Measurements from ENCODE around the gene PAM16.
A peak's percentile ranks its signal among the peaks of the same experiment; 100 is the strongest.

The PAM16 gene

DNA sequence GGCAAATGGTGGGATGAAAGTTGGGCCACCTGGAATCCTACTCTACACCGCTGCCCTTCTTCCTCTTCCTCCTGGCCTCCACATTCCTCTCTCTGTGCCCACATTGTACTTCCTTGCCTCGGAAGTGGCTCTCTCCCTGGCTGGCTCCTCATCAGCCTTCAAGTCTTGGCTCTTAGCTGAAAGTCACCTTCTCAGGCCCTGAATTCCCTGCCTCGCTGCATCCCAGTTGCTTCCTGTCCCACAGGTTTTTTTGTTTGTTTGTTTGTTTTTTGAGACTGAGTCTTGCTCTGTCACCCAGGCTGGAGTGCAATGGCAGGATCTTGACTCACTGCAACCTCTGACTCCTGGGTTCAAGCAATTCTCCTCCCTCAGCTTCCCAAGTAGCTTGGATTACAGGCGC is 2.6 kb upstream of the PAM16 start:
- no peak for DNase-seq (ENCODE audit: low spot score)

DNA sequence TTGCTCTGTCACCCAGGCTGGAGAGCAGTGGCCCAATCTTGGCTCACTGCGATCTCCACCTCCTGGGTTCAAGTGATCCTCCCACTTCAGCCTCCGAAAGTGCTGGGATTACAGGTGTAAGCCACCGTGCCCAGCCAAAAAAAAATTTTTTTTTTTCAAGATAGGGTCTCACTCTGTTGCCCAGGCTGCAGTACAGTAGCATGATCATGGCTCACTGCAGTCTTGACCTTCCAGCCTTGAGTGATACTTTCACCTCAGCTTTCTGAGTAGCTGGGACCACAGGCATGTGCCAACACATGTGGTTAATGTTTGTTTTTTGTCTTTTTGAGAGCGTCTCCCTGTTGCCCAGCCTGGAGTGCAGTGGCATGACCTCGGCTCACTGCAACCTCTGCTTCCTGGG is 1.7 kb upstream of the PAM16 start:
- no peak for DNase-seq (ENCODE audit: low spot score)

GRCh38 chr16:4351880-4352279 is 759 bp upstream of the PAM16 start:
- no peak for DNase-seq (ENCODE audit: low spot score)

DNA sequence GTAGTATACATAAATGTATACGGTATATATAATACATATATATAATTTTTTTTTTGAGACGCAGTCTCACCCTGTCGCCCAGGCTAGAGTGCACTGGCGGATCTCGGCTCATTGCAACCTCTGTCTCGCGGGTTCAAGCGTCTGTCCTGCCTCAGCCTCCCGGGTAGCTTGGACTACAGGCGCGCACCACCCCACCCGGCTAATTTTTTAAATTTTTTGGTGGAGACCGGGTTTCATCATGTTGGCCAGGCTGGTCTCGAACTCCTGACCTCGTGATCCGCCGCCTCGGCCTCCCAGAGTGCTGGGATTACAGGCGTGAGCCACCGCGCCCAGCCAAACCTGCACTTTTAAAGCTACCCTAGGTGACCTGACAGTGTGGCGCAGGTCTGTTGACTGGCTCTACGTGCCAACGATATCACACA is 745 bp downstream of the PAM16 start:
- DNase-seq (ENCODE audit: low spot score): no peak

DNA sequence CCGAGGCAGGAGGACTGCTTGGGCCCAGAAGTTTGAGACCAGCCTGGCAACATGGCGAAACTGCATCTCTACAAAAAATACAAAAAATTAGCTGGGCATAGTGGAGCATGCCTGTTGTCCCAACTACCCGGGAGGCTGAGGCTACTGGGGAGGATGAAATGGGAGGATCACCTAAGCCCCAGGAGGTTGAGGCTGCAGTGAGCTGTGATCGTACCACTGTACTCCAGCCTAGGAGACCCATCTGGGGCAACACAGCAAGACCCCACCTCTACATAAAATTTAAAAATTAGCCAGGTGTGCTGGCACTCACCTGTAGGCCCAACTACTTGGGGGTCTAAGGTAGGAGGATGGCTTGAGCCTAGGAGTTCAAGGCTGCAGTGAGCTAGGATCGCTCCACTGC is 1.8 kb downstream of the PAM16 start:
- DNase-seq (ENCODE audit: low spot score): no peak

GRCh38 chr16:4347765-4348509 is 3.2 kb downstream of the PAM16 start:
- no peak for DNase-seq (ENCODE audit: low spot score)

DNA sequence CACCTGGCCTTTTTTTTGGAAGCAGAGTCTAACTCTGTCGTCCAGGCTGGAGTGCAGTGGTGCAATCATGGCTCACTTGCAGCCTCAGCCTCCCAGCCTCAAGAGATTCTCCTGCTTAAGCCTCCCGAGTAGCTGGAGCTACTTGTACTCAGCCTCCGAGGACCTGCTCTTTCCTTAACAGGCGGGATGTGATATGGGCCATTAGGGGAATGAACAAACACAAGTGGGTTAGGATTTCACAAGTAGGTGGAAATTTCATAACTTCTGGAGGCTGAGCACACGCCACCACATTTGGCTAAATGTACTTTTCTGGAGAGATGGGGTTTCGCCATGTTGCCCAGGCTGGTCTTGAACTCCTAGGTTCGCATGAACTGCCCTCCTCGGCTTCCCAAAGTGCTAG is 4.1 kb downstream of the PAM16 start:
- DNase-seq (ENCODE audit: low spot score): no peak

DNA sequence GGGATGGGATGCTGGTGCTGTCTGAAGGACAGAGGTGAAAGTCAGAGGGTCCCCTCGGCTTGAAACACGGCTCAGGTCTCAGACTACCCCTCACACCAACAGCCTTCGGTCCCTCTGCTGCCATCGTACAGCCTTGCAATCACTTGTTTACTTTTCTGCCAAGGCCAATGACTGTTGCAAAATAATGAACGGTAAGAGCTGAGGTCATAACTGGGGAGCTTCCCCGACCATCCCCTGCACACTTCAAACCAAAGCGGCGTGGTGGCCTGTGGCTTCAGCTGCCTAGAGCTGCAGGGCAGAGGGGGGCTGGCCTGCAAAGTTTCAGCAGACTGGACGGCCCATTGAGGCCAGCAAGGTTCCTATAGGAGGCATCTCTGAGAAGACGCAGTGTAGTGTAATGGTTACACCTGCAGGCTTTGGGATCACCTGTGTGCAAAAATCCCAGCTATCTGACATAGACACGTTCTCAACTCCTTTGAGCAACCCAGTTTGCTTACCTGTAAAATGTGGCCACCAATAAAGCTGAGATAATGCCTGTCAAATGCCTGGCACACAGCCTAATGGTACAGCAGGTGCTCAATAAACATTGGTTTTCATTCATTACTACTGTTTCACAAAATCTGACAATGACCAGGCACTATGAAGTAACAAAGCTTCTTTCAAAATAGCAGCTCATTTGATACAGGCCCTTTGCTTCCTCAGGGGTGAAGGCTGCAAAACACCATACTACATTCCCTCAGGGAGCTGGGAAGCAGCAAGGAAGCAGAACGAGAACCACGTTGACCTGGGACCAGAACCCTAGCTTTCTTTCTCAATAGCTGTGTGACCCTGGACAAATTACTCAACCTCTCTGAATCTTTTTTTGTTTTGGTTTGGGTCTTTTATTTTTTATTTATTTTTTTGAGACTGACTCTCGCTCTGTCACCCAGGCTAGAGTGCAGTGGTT is 5.0 kb downstream of the PAM16 start:
- DNase-seq (ENCODE audit: low spot score): no peak

DNA sequence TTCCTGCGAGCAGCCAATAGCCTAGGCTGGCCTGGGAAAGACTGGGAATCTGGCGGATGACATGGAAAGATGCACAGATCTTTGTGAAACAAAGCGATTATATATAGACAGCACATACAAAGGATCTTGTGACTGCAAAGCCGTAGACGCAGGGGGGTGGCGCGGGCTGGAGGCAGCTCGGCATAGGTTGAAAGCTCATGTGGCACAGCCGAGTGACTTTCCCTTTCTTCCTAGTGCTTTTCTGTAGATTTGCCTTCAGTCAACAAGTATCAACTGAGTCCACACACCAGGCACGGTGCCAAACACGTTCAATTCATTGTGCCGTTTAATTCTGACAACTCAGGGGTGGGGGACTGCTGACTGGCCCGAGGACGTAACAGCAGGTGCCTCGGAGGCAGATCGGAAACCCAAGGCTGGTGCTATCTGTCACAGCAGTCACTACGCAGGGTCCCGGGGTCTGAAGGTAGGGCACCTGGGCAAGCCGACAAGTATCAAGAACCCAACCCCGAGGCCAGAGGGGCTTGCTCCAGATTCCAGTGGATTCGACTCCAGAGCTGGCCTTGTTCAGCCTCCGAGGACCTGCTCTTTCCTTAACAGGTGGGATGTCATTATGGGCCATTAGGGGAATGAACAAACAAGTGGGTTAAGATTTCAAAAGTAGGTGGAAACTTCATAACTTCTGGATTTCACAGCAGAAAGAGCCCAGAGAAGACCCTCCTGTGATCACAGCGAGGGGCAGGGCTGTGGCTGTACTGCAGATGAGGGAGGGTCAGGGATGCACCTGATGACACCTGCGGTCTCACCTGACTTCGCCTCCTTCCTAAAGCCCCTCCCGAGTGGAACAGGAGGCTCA is 5.9 kb downstream of the PAM16 start:
- no peak for DNase-seq (ENCODE audit: low spot score)

DNA sequence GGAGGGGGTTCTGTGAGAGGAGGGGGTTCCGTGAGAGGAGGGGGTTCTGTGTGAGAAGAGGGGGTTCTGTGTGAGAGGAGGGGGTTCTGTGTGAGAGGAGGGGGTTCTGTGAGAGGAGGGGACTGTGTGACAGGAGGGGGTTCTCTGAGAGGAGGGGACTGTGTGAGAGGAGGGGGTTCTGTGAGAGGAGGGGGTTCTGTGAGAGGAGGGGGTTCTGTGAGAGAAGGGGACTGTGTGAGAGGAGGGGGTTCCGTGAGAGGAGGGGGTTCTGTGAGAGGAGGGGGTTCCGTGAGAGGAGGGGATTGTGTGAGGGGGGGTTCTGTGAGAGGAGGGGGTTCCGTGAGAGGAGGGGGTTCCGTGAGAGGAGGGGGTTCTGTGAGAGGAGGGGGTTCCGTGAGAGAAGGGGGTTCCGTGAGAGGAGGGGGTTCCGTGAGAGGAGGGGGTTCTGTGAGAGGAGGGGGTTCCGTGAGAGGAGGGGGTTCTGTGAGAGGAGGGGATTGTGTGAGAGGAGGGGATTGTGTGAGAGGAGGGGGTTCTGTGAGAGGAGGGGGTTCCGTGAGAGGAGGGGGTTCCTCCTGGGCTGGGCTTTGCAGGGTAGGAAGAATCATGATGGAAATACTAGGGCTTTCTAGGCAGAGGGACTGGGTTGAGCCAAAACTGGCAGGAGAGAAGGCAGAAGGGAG is 6.7 kb downstream of the PAM16 start:
- DNase-seq (ENCODE audit: low spot score): peak; percentile 39

GRCh38 chr16:4342866-4343744 is 8.0 kb downstream of the PAM16 start:
- DNase-seq (ENCODE audit: low spot score): no peak

DNA sequence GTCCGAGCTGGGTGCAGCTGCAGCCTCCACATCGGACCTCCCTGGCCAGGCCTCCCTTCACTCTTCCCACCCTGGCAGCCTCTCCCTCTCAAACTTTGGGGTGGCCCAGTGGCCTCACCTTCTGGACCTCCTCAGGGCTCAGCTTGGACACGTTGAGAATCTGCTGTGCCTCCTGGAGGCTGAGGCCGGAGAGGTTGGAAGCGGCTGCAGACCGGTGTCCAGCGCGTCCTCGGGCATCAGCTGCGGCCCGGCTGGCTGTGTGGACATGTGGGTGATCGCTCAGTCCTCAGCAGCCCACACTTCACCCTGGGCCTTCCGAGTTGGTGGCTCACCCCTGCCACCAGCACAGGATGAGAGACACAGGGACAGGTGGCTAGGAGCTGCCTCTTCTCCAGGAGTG is 9.9 kb downstream of the PAM16 start:
- DNase-seq (ENCODE audit: low spot score): no peak

- no peak for DNase-seq (ENCODE audit: low spot score)
Observed at GRCh38 chr16:4340443-4340842, 10.7 kb downstream of the PAM16 start.

DNA sequence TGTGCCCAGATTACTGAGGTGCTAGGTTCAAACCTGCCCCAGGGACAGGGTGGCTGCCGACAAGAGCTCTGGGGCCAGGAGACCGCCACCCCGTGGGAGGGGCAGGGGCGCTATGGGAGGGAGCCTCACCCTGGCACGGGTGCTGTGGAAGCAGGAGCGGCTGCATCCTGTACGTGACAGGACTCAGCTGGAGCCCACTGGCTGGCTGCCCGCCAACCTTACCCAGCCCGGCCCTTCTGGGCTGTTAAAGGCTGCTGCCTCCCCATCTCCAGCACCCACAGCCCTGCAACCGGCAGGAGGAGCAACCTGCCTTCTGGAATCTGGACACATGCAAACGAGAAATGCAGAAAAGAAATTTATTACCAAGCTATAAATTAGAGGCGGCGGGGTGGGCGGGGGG is 11.2 kb downstream of the PAM16 start:
- DNase-seq (ENCODE audit: low spot score): peak; percentile 22

DNA sequence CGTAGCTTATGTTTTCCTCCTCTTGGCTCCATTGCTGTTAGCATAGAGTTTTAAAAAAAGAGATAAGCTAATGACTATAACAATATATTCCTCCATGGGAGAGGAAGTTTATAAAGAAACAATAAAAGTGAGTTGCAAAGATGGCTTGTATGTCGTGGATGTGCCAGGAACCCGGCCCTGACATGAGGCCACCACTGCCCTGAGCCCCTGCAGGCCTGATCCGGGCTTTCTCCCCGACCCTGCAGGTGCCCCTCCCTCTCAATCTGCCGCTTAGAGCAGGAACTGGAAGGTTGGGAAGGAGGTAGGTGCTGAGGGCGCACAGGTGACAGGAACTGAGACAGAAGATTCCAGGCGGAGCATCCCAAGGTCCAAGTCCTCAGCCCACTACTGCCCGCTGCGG is 11.7 kb downstream of the PAM16 start:
- DNase-seq (ENCODE audit: low spot score): no peak

GRCh38 chr16:4338712-4339299 is 12.3 kb downstream of the PAM16 start:
- no peak for DNase-seq (ENCODE audit: low spot score)

DNA sequence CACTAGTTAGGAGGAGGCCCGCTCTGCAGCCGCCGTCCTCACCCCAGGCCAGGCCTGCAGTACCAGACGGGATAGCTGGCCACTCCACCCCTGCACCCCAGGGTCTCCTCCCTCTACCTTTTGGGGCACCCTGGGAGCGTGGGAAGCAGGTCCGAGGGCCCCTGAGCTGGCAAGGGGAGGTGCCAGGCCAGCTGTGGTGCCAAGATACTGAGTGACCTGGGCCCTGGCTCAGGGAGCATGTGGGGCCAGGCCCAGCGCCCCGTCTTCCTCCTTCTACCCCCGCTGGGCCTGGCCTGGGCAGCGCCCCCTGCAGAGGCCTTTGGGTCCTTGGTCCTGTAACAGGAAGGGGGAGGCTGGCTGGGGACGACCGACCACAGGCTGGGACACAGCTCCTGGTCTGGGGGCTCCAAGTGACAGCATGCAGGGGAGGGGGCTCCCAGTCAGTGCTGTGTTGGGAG is 13.0 kb downstream of the PAM16 start:
- no peak for DNase-seq (ENCODE audit: low spot score)

GRCh38 chr16:4337540-4338088 is 13.5 kb downstream of the PAM16 start:
- no peak for DNase-seq (ENCODE audit: low spot score)

DNA sequence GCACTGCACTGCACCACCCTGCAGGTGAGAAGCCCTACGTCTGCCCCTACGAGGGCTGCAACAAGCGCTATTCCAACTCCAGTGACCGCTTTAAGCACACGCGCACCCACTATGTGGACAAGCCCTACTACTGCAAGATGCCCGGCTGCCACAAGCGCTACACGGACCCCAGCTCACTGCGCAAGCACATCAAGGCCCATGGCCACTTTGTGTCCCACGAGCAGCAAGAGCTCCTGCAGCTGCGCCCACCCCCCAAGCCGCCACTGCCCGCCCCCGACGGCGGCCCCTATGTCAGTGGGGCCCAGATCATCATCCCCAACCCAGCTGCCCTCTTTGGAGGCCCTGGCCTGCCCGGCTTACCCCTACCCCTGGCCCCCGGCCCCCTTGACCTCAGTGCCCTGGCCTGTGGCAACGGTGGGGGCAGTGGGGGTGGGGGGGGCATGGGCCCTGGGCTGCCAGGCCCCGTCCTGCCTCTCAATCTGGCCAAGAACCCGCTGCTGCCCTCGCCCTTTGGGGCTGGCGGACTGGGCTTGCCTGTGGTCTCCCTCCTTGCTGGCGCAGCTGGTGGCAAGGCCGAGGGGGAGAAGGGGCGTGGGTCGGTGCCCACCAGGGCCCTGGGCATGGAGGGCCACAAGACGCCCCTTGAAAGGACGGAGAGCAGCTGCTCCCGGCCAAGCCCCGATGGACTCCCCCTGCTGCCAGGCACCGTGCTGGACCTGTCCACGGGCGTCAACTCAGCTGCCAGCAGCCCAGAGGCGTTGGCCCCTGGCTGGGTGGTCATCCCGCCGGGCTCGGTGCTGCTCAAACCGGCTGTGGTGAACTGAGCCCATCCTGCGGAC is 14.2 kb downstream of the PAM16 start:
- DNase-seq (ENCODE audit: low spot score): no peak

Measured in AG08395 (cell line).